Pulmonary artery endothelial cell (primary cell): Measurements from ENCODE around the gene GULP1. TPM values are rescaled to one million over a fixed set of nuclear protein-coding genes. Genes with fewer than 3 reads are reported as not detected.
"Not testable (repeated sequence)": the region's sequence is repeated elsewhere in the genome, so short reads cannot be mapped to it uniquely, and the experiment has no call there.

Experiments used
- DNase-seq: peaks from one replicate; pipeline ENCODE4 v3.0.0-alpha.2; 2011; ENCODE audit warnings: low read depth, low spot score
- total RNA-seq: library from RNA; depleted of rRNA; stranded (reverse); fragments of >200 nt; gene quantifications from 2 replicates; pipeline ENCODE4 v1.2.3, GENCODE V29; 2014

Gene GULP1
- total RNA-seq, 1 donor from 2014 or later = 29.9 TPM

DNA sequence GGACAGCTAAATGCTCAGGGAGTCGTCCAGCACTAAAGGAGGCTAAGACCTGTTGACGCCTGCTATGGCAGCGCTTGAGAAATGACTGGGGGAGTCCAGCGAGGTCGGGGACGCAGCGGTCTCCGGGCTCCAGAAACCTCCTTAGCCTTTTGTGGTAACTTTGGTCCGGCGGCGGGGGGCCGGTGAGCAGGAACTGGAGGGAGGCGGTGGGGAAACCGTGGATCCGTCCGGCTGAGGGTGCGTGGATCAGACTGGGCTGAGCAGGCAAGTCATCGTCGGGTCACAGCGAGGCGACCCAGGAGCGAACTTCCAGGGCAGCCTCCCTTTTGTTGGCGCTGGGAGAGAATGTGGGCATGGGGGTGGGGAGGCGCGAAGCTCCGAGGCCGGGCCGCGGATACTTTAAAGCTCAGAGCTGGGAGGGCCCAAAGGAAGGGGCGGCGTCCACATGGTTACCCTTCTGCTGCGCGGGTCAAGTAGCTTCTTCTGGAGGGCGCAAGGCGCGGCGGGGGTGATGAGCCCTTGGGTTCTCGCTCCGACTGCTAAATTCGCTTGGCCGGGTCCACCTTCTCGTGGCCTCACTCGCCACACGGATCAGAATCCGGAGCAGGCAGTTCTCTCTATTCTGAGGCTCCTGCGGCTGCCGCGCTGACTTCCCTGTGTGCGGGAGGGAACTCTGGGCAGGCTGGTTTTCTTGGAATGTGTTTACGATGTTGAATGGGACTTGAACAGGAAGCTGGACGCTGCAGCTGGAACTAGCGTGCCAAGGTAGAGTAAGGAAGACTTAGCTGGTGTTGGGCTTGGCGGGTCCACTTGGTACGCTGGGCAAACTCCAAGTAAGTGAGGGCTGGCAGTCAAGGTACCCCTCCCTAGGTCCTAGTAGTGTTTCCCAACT, 920 bp downstream of the GULP1 start:
- peak; percentile 71 for DNase-seq

DNA sequence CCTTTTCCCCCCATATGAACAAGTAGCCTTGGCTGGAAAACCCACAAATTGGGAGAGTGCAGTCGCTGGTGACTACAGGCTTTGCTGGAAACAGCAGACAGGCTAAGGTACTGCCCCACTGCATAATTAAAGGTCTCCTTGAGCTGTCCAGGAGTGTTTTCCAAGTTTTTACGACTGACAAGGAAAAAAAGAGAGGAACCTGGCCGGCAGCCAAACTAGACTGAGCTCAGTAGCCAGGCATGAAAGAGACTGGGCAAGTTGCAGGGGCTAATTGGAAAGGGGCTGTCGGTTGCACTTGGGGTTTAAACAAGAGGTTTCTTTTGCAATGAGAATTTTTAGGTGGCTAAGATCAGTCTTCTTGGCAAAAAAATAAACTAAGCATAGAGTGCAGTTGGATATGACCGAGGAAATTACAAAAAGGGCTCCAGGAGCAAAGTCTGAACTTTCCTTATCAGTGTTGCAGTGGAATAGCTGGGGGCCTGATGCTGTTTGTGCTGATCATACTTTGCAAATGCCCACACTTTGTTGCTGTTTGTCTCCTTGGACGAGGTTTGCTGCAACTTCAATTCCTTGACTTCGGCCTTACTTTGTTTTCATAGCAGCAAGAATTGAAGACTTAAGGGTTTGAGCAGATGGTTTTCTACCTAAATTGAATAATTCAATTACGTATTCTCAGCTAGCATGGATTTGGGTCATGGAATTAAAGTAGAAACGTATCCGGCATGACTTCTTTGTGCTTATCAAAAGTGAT, 2.1 kb downstream of the GULP1 start:
- DNase-seq = no peak

DNA sequence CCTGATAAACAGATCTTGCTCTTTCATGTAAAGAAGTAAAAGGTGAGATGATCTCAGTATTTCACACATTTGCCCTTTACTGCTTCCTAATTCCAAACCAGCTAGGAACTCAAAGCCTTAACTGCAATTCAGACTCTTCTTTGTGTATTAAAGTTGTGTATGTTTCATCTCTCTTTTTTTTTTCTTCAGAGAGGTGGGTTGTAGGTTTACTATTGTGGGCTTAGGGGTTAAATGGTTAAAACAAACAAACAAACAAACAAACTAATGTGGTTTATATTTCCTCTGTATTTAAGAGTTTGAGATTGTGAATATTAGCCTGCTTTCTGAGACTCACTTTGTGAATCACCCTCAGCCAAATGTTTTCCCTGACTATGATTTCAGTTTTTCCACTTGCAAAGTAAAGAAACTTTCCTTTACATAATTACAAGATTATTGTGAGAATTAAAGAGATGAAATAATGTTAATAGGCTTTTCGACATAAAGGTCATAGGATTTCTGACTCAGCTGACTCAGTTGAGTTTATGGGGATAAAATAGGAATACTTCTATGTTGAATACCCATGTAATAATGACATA, 2.8 kb downstream of the GULP1 start:
- no peak for DNase-seq

DNA sequence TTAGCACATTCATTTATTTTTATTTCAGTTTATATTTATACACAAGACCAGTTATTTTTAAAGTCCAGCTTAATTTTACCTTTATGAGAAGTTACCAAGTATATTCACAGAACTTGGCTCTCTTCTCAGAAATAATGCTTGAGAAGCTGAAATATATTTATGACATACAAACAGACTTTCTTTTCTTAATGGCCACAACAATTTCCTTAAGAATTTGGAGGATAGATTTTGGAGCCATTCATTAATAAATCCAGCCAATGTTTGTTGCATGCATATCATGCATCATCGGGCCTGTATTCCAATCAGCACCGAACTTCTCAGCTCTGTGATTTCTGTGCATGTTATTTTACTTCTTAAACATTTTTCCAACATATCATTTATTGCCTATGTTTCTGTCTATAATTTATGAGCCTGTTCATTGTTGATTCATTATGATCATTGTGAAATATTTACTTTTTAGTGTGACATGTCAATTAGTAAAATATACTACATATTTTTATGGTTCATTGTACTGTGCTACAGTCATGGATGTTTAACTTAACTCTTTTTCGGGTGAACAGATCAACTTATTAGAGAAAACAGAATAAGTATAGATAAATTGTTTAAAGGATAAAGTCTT, 3.5 kb downstream of the GULP1 start:
- DNase-seq = no peak

DNA sequence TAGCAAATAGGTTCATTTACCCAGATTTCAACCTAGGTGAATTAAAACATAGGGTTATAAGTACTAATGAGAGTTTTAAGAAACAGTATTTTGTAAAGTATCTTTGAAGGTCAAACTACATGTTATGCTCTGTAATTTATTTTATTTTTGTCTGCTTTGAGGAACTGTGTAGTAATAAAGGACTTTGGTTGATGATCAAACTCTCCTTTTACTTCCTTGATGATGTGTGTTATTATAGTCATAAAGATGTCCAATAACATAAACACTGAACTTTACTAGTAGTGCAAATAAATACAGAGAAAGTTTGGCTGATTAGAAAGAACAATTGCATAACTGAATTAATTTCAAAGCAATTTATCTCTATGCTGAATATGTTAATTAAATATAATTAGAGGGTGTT, 6.3 kb downstream of the GULP1 start:
- no peak for DNase-seq

DNA sequence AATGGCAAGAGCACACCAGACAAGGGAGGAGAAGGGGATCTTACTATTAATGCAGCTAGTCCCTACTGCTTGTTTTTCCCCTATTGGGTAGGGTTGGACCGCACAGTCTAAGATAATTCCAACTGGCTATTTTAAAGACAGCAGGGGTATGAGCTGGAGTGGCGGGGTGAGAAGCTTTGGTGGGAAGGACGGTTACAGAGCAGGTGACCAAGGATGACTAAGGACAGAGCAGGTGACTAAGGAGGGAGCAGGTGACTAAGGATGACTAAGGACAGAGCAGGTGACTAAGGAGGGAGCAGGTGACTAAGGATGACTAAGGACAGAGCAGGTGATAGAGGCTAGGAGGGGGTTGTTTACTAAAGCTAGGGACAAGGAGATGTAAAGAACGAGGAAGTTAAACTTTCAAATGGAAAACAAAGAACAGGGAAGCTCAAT, 7.3 kb downstream of the GULP1 start:
- not testable (repeated sequence) for DNase-seq

DNA sequence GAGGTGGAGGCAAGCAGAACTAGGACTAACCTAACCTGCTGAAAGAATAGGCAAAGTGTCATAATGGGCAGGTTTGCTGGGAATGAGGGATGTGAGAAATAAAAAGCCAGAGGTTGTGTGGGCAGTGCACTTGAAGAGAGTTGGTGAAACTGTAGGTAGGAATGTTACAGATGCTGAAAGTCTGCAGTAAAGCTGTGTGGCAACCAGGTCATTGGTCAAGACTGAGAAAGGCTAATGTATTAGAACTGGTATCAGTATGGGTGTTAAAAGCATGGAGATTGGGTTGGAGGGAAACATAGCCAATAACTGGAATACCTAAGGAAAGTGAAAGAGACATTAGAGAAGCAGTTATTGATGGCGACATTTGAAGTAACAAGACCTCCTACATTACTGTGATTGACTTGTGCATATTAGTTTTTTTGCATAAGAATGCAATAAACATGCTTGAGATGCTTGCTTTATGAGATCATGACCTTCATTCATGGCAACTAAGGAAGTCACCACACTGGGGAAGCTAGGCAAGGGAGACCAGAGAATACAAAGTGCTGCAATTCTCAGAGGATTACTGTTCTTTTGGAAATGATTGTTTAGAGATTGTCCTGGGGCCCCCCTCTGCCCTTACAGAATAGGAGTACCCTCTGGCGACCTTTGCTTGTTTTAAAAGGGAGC, 11.8 kb downstream of the GULP1 start:
- DNase-seq = no peak

DNA sequence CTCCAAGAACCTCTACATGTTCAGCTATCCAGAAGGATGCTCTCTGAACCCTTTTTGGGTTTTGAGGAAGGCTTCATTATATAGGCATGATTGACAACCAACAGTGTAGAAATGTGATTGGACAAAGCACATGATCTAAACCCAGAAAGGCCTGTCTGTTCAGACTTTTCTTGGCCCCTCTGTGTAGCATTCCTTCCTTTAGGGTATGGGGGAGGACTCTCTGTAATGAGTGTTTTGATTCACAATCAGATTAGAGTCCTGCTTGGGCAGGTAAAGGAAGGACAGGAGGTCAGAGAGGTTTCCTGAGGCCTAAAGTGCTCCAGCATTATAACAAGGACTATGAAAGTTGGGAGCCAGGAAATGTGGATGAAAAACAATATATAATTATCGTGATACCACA, 13.6 kb downstream of the GULP1 start:
- DNase-seq = no peak

DNA sequence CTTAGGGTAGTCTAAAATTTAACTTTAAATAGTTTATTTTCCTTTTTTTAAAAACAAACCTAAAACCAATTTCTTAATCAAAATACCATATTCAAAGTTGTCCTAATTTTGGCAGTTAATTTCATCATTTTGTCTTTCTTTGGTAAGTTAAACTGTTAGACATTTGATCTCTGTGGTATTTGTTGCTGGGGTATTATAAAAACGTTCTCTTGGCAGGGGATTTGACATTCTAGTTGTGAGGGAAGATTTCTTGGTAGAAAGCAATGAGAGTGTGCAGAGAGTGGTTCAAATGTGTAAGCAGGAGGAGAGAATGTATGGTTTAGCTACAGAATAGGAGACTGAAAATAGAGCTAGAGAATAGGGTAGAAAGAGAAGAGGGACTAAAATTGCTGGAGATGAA, 14.6 kb downstream of the GULP1 start:
- DNase-seq = no peak

DNA sequence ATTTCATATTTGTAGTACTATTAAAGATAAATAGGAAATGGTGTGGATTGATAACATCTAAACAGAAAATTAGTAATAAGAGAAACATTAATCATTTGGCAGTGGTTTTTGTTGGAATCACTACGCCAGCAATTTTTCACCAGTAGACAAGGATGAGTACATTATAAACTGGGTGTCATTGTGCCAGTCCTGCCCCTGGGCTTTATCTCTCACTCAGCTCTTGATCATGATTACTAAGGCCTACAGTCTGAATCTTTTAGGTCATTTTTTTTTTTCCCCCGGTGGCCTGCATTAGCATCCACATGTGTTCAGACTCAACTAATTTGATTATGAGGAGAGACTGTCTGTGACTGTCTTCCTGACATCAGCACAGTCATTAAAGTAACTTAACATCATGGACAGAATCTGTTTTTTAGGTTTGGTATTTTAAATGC, 16.2 kb downstream of the GULP1 start:
- DNase-seq = no peak

DNA sequence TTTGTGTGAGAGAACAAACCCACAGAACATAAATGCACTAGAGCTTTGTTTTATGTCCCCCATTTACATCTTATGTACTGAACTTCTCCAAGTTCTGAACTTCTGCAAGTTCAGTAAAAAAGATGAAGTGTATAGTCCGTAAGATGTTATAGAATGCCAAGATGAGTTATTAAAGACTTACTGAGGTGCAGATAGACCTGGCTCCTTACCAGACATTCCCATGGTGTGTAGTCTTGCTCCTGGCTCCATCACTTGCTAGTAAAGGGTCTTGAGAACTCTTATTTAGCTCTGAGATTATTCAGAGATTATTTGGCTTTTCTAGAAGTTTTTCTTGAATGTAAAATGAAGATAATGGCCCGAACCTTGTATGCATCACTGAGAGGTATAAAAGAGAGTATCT, 16.8 kb downstream of the GULP1 start:
- no peak for DNase-seq

DNA sequence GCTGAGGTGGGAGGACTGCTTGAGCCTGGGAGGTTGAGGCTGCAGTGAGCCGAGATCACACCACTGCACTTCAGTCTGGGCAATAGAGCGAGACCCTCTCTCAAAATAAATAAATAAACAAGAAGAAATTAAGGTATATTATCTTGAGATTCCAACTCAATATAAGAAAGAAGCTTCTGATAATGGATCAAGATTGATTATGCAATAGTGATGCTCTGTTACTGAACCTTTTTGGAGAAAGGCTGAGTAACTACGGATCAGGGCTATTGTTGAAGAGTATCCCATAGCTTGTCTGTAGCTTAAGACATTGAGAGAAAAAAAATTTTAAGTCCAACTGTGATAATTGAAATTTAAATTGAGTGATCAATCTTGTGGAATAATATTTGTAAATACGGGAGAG, 17.7 kb downstream of the GULP1 start:
- DNase-seq = no peak

DNA sequence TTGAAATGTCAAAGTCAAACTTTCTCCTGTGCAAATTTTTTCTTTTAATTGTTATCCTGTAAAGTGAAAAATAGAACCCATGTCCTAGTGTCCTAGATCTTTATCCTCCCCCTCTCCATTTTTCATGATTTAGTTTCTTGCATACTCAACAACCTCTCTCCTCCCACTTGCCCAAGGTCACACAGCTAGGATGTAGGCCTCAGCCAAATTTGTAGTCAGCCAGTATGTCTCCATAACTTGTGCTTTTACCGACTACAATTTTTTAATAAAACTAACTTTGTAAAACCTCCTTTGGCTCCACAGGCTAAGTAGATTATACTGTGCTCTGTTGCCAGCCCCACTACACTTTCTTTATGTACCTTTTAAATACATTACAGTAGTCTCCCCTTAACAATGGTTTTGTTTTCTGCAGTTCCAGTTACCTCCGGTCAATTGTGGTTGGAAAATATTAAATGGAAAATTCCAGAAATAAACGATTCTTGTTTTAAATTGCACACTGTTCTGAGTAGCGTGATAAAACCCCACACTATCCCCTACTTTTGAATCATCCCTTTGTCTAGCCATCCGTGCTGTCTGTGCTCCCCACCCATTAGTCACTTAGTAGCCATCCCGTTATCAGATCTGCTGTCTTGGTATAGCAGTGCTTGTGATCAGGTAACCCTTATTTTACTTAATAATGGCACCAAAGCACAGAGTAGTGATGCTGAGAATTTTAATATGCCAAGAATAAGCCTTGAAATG, 22.8 kb downstream of the GULP1 start:
- DNase-seq = no peak

DNA sequence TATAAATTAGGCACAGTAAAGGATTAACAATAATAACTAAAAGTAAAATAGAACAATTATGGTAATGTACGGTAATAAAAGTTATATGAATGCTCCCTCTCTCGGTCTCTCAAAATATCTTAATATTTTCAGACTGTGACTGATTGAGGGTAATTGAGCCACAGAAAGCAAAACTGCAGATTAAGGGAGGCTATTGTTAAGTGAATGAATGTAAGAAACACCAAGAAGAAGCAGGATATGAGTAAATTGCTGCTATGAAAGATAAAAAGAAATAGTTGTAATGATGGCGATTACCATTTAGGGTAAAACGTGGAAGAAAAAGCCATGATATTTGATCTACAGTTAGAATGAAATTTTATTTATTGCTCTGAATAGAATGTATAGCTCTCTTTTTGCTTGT, 24.1 kb downstream of the GULP1 start:
- no peak for DNase-seq

DNA sequence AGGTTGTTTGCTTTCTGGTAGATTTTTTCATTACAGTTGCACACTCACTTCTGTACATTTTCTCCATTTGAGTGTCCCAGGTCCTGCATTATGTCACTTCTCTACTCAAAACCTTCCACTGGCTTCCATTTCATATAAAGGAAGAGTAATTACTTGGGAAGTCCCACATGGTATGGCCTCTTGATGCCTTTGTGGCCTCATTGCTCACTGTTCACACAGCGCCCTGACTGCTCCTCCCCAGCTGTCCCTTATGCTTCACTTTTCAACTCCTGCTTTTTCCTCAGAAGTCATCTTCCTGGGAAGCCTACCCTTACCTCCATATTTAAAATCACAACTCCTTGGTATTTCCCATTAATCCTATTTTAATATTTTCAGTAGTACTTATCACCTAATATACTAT, 24.7 kb downstream of the GULP1 start:
- DNase-seq = no peak

DNA sequence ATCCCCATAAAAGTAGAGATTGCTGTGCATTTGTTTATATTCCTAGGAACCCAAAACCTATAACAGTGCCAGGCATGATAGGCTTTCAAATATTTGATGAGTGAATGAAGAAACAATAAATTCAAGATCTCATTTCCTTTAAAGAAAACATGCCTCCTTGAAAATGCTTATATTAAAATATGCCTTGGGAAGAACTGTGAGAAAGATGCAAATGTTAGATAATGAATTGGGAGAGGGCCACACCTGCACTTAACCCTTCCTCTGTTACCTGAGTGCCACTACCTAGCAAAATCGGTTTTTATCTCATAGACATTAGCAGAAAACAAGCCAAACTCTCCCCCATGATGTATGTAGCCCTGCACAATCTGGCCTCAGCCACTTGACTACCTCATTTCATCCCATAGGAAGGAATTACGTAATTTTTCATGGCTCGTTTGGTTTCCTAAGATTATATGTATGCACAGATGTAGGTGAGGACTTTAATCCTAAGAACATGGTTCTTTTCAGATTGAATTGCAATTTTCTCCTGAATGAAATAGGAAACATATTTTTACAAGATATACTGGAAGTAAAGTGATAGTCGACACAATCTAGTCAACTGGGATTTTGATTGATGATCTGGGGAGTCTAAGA, 25.2 kb downstream of the GULP1 start:
- no peak for DNase-seq

DNA sequence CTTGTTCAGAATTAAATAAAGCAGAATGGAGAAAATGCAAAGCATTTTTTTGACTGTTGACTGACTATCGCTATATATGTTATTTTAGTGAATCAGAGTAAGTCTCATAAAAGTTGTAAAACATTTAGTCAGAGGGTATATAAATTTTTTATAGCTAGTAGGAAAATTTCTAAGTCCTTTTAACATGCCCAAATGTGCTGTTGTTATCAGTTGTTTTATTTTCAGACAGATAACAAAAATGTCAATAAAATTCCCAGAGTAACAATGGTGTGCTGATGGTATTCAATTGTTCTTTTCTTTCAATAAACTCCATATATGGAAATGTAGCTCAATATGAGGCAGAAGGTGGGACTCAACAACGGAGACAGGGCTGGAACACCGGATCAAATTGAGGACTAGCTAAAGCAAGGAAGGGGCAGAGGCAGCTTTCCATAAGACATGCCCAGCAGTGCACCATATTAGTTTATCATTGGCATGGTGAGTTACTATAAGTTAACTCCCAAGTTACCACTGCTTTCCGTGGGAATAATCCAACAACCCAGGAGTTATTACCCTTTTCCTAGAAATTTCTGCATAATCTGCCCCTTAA, 26.6 kb downstream of the GULP1 start:
- DNase-seq = no peak

DNA sequence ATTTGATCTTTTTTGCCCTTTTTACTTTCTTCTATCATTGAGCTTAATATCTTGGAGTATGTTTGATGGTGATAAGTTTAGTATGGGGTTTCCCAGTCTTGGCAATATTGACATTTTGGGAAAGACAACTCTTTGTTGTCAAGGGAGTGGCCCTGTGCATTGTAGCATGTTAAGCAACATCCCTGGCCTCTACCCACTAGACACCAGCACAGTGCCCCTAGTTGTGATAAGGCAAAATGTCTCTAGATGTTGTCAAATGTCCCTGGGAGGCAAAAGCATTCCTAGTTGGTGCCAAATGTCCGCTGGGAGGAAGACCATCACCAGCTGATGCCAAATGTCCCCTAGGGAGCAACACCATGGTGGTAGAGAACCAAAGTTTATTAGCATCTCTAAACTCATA, 28.2 kb downstream of the GULP1 start:
- no peak for DNase-seq

DNA sequence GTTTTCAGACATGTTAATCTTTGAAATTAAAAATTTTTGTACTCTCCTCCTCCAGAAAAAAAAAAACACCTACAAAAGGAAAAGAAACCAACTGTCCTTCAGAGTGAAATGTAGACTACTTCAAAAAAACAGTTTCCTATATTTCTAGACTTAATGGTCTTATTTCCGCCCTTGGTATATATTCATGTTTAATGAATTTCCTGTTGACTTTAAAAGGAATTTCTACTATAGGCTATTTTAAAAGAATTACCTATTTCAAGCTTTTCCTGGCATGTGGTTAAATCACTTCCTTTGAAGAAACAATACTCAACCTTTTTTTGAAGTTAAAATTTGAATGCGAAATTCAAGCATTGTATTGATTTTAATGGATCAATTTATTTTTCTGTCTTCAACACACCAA, 29.2 kb downstream of the GULP1 start:
- DNase-seq = no peak
